Kidney (tissue), 14 donors: ENCODE results near the gene FECH. TPM values are rescaled to one million over a fixed set of nuclear protein-coding genes. Genes with fewer than 3 reads are reported as not detected.
A peak's percentile ranks its signal among the peaks of the same experiment; 100 is the strongest.

Source experiments
- DNase-seq, 5 donors: peaks; one replicate each; pipeline ENCODE4 v3.0.0-alpha.2; 2013 to 2020
- FAIRE-seq: peaks from 2 replicates; lab custom pipeline; 2012; peaks lifted over from hg19 to GRCh38; lab: Jason Lieb, UNC
- H3K27ac ChIP-seq, 2 donors: one replicate each; pipeline ENCODE4 v1.7.0; 2013; ENCODE audit warnings: low read depth in 2 of 2, low read length in 2 of 2, inconsistent platforms in 1 of 2
- H3K27me3 ChIP-seq: one replicate; pipeline ENCODE4 v1.7.1; 2013; ENCODE audit warnings: low read length, inconsistent platforms; ENCODE audit not compliant: control insufficient read depth, insufficient read depth
- H3K36me3 ChIP-seq, 3 donors: one replicate each; pipeline versions ENCODE4 v1.7.0 to v1.7.1; 2013; ENCODE audit warnings: low read length in 3 of 3, control low read depth in 1 of 3, inconsistent platforms in 1 of 3; ENCODE audit not compliant: insufficient read depth in 3 of 3, control insufficient read depth in 2 of 3
- H3K4me1 ChIP-seq, 3 donors: one replicate each; pipeline versions ENCODE4 v1.7.0 to v1.7.1; 2013; ENCODE audit warnings: low read length in 3 of 3, inconsistent platforms in 1 of 3, low read depth in 1 of 3; ENCODE audit not compliant: control insufficient read depth in 2 of 3, insufficient read depth in 2 of 3
- H3K4me3 ChIP-seq, 3 donors: one replicate each; pipeline versions ENCODE4 v1.7.0 to v1.8.1; 2013; ENCODE audit warnings: low read length in 3 of 3, control low read depth in 1 of 3, inconsistent platforms in 1 of 3
- H3K9ac ChIP-seq, 3 donors: one replicate each; pipeline versions ENCODE4 v1.7.0 to v1.7.1; 2013; ENCODE audit warnings: low read length in 3 of 3, control low read depth in 1 of 3, inconsistent platforms in 1 of 3
- H3K9me3 ChIP-seq, 3 donors: one replicate each; pipeline versions ENCODE4 v1.7.0 to v1.7.1; 2013; ENCODE audit warnings: low read length in 3 of 3, control low read depth in 1 of 3, inconsistent platforms in 1 of 3; ENCODE audit not compliant: control insufficient read depth in 2 of 3, insufficient read depth in 1 of 3
- CTCF ChIP-seq: IDR thresholded peaks from 3 replicates; pipeline ENCODE4 v1.5.1; 2012; ENCODE audit warnings: mild to moderate bottlenecking, moderate library complexity, borderline replicate concordance; ENCODE audit not compliant: insufficient read depth; ENCODE audit errors: extremely low read depth
- intact Hi-C: fragments of 100-400 bp; cut with DNase I; formaldehyde crosslinking; loops from one replicate; pipeline ENCODE4 v1.11.1; 2022
- polyA plus RNA-seq: library from polyadenylated mRNA; stranded (reverse); fragments of 350-450 nt; fragmentation: Illumina TruSeq; extraction: RNeasy Lipid Tissue Mini Kit (QIAGEN cat#74804); gene quantifications from one replicate; pipeline ENCODE4 v1.2.3, GENCODE V29; 2014; ENCODE audit warnings: low read depth, low replicate concordance; ENCODE audit not compliant: insufficient read depth
- total RNA-seq: library from RNA; stranded (reverse); fragmentation: NEBNext Ultra II Directional; extraction: Animal tissue kit (Norgen Biotek cat#: 25700); gene quantifications from one replicate; pipeline ENCODE4 v1.2.1, GENCODE V29; 2021
- donor health status: control.
- donor health status: control.
- donor health status: control.
- donor health status: control.
- donor health status: control.
- donor health status: DM: yes; HTN: yes; CAD: no.
- donor health status: Normal renal cell carcinoma (clear cell type).

The FECH gene
- total and polyA plus RNA-seq, 2 donors from 2014 or later: 32.5 to 36.9 TPM

GRCh38 chr18:57561728-57562423 lies 24.6 kb downstream of the FECH start:
- Histone ChIP-seq H3K4me3 (no peak overlapping the region), H3K27ac (no peak overlapping the region), H3K9me3 (no peaks in the 10 kb centered on the region), H3K4me1 (no peaks in the 10 kb centered on the region), H3K9ac (no peak overlapping the region), H3K27me3 (no peaks in the 10 kb centered on the region), H3K36me3 (peaks cover 0 to 11% (median 5%) of the 10 kb centered on the region in 3 donors)
- FAIRE-seq (peak; percentile 87), DNase-seq (peak in 4 of 5 donors; percentile 11 to 63 (median 53))
- intact Hi-C loops: no loop called here
- TF ChIP-seq CTCF: peak; percentile 73

GRCh38 chr18:57561261-57561660 lies 25.2 kb downstream of the FECH start:
- H3K36me3 ChIP-seq: peaks cover 0 to 13% (median 9%) of the 10 kb centered on the region in 3 donors
- no peak for DNase-seq
- H3K27ac ChIP-seq: no peak overlapping the region
- TF ChIP-seq CTCF: no peak
- H3K9me3 ChIP-seq: no peaks in the 10 kb centered on the region
- FAIRE-seq: no peak
- H3K27me3 ChIP-seq: no peaks in the 10 kb centered on the region
- H3K4me3 ChIP-seq: no peak overlapping the region
- H3K9ac ChIP-seq: no peak overlapping the region
- H3K4me1 ChIP-seq: no peaks in the 10 kb centered on the region
- intact Hi-C loops: no loop called here

DNA sequence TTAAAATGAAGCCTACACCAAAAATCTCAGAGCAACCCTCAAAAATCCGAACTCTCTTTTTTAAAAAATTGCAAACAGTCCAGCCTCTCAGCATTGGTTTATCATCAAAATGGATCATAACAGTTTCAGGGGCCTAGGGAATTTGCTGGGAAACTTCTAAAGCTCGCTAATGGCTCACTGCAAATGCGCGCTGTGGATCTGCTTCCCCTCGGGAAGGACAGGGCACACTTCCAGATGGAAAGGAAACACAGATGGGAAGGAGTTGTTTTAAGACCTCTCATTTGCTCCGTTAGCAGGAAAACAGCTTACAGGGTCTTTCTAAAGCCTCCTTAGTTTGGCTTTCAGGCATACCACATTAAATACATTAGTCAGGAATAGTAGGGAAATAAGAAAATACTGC lies 27.2 kb downstream of the FECH start:
- no peak for TF ChIP-seq CTCF
- Histone ChIP-seq H3K36me3 (peaks cover 0 to 20% (median 17%) of the 10 kb centered on the region in 3 donors), H3K27ac (no peak overlapping the region), H3K9me3 (no peaks in the 10 kb centered on the region), H3K4me1 (no peaks in the 10 kb centered on the region), H3K27me3 (no peaks in the 10 kb centered on the region), H3K9ac (no peak overlapping the region), H3K4me3 (no peak overlapping the region)
- no peak for FAIRE-seq
- peak in 1 of 5 donors; percentile 55 for DNase-seq
- intact Hi-C loops: no loop called here

- TF ChIP-seq CTCF: no peak
- DNase-seq (no peak), FAIRE-seq (no peak)
- Histone ChIP-seq H3K4me1 (no peaks in the 10 kb centered on the region), H3K27ac (no peak overlapping the region), H3K36me3 (peaks cover 0 to 31% (median 27%) of the 10 kb centered on the region in 3 donors), H3K9me3 (no peaks in the 10 kb centered on the region), H3K9ac (no peak overlapping the region), H3K4me3 (no peak overlapping the region), H3K27me3 (no peaks in the 10 kb centered on the region)
- intact Hi-C loops: no loop called here
These were observed 31.4 kb downstream of the FECH start for GRCh38 chr18:57555134-57555533.
